ENCODE data around the gene UTS2B. TPM values are rescaled to one million over a fixed set of nuclear protein-coding genes. Genes with fewer than 3 reads are reported as not detected.

The UTS2B gene
- total RNA-seq, 2 donors from 2014 or later = 0.81 TPM; not detected in 1

DNA sequence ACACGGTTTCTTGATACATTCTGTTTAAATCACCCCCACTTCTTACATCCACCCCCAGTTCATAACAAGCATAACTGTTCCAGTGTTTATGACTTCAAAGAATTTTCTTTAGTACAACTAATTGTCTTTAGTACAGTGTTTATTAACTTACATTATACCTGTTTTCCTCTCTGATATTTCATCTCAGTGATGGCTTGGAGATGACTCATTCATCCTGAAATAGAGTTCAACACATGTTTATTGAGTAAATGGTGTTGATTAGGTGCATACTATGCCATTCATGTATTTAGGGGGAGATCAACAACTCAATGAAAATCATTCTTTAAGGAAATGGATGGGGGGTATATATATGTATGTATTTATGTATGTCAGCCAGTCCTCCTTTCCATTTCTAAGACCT is 21.7 kb upstream of the UTS2B start:
- ATAC-seq (ENCODE audit: insufficient number of reproducible peaks, low FRiP score, low read depth) = no peak
- no peaks in the 10 kb centered on the region for H3K27me3 ChIP-seq (replicated peaks; ENCODE audit: insufficient read depth)
- DNase-seq (ENCODE audit: low spot score) = no peak
- H3K9me3 ChIP-seq = no peaks in the 10 kb centered on the region
- TF ChIP-seq, protein P1, sequence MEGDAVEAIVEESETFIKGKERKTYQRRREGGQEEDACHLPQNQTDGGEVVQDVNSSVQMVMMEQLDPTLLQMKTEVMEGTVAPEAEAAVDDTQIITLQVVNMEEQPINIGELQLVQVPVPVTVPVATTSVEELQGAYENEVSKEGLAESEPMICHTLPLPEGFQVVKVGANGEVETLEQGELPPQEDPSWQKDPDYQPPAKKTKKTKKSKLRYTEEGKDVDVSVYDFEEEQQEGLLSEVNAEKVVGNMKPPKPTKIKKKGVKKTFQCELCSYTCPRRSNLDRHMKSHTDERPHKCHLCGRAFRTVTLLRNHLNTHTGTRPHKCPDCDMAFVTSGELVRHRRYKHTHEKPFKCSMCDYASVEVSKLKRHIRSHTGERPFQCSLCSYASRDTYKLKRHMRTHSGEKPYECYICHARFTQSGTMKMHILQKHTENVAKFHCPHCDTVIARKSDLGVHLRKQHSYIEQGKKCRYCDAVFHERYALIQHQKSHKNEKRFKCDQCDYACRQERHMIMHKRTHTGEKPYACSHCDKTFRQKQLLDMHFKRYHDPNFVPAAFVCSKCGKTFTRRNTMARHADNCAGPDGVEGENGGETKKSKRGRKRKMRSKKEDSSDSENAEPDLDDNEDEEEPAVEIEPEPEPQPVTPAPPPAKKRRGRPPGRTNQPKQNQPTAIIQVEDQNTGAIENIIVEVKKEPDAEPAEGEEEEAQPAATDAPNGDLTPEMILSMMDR (IDR thresholded peaks at IDR 0.05) = no peak
- peaks cover 58 to 65% of the 10 kb centered on the region in 2 donors for H3K4me1 ChIP-seq (ENCODE audit: control insufficient read depth in 1 of 2, low read depth in 2 of 2)
- no peaks in the 10 kb centered on the region for H3K36me3 ChIP-seq
- no peak overlapping the region for H3K4me3 ChIP-seq
- H3K27ac ChIP-seq = peak overlapping the region in 1 of 2 donors; percentile 57

DNA sequence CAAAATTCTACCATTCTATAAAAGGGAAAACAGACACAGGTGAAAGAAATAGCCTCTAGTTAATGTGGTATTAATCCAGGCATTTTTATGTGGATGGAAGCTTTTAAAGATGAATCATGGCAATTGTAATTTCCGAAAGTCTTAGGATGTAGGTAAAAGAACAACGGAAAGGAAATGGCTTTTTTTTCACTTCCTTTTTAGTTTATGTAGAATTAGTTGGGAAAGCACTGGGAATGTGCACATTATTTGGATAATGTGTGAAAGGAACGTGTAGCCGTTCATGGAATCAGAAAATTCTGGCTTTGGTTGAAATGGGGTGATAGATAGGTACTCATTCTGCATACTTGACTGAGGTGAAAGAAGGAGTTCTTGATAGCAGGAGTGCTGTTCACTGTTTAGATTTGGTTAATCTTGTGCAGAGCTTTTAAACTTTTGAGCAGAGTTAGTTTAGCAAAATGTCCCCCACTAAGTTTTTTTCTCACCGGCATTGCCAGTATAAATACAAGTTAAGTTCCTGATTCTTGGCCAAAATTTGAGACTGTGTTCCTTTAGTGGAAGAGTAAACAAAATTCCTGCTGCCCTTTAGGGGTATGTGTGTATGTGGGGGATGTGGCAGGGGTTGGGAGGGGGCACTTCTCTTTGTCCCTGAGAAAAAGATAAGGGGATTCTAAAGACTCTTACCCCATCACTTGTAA is 20.2 kb upstream of the UTS2B start:
- H3K4me1 ChIP-seq (ENCODE audit: control insufficient read depth in 1 of 2, low read depth in 2 of 2) = peaks cover 45 to 59% of the 10 kb centered on the region in 2 donors
- H3K27me3 ChIP-seq (replicated peaks; ENCODE audit: insufficient read depth) = no peaks in the 10 kb centered on the region
- peak overlapping the region; percentile 57 to 67 for H3K27ac ChIP-seq
- peak overlapping the region; percentile 41 for H3K4me3 ChIP-seq
- TF ChIP-seq, protein P1 (IDR thresholded peaks at IDR 0.05) = no peak
- DNase-seq (ENCODE audit: low spot score) = no peak
- no peaks in the 10 kb centered on the region for H3K36me3 ChIP-seq
- ATAC-seq (ENCODE audit: insufficient number of reproducible peaks, low FRiP score, low read depth) = no peak
- H3K9me3 ChIP-seq = no peaks in the 10 kb centered on the region

DNA sequence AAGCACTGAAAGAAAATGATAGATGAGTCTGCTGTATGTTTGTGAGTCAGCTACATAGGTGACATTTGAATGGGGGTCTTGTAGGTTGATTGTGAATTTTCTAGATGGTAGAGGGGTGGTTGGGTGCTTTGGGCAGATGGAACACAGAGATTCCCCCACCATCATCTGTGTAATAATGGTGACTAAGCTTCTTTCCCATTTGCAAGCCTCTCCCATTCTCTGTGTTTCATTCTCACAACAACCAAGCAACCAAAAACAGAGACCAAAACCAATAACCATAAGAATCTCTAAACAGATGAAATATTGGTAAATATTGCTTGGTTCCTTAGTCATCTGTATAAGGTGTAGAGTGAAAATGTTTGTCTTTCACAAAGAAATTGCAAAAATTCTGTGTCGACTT is 17.8 kb upstream of the UTS2B start:
- Histone ChIP-seq H3K4me3 (no peak overlapping the region), H3K4me1 (ENCODE audit: control insufficient read depth in 1 of 2, low read depth in 2 of 2) (peaks cover 55 to 58% of the 10 kb centered on the region in 2 donors), H3K27me3 (replicated peaks; ENCODE audit: insufficient read depth) (no peaks in the 10 kb centered on the region), H3K36me3 (no peaks in the 10 kb centered on the region), H3K9me3 (no peaks in the 10 kb centered on the region), H3K27ac (no peak overlapping the region)
- DNase-seq (ENCODE audit: low spot score) (no peak), ATAC-seq (ENCODE audit: insufficient number of reproducible peaks, low FRiP score, low read depth) (no peak)
- TF ChIP-seq, protein P1 (IDR thresholded peaks at IDR 0.05) = no peak

DNA sequence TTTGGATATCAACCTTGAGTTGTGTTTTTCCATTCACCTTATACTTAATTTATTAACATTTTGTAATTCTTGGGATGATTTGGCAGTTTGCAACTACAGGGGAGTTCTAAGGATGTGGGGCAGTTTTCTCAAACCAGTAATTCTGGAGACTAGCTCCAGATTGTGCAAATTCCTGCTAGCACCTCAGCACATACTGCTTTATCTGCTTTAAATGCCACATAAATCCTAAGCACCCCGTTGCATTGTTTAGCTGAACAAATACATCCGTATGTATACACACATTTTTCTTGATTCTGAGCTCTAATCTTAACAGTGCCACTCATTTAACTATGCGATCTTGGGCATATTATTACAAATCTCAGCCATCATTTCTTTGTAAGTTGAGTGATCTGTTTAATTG is 16.9 kb upstream of the UTS2B start:
- Histone ChIP-seq H3K4me3 (no peak overlapping the region), H3K27me3 (replicated peaks; ENCODE audit: insufficient read depth) (no peaks in the 10 kb centered on the region), H3K4me1 (ENCODE audit: control insufficient read depth in 1 of 2, low read depth in 2 of 2) (peaks cover 55 to 57% of the 10 kb centered on the region in 2 donors), H3K27ac (no peak overlapping the region), H3K36me3 (no peaks in the 10 kb centered on the region), H3K9me3 (no peaks in the 10 kb centered on the region)
- TF ChIP-seq, protein P1 (IDR thresholded peaks at IDR 0.05) = no peak
- ATAC-seq (ENCODE audit: insufficient number of reproducible peaks, low FRiP score, low read depth) (no peak), DNase-seq (ENCODE audit: low spot score) (no peak)

DNA sequence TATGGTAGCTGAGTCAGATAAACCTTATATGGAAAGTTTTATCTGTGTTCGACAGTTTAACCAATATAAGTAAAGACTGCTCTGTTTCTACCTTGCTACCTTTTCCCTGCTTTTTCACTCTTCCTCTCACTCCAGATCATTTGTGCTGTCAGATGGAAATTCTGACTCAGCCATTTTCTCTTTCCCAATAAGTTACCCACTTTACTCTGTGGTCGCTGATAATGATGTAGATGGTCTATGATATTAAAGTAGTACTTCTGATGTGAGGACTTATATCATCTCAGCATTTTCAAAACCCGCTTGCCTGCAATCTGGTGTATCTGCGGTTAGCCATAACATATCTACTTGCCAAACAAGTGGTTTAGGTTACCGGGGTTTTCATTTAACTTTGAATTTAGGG is 15.0 kb upstream of the UTS2B start:
- Histone ChIP-seq H3K27ac (no peak overlapping the region), H3K4me1 (ENCODE audit: control insufficient read depth in 1 of 2, low read depth in 2 of 2) (peaks cover 48 to 53% of the 10 kb centered on the region in 2 donors), H3K27me3 (replicated peaks; ENCODE audit: insufficient read depth) (no peaks in the 10 kb centered on the region), H3K4me3 (no peak overlapping the region), H3K36me3 (no peaks in the 10 kb centered on the region), H3K9me3 (no peaks in the 10 kb centered on the region)
- TF ChIP-seq, protein P1 (IDR thresholded peaks at IDR 0.05) = no peak
- ATAC-seq (ENCODE audit: insufficient number of reproducible peaks, low FRiP score, low read depth) (no peak), DNase-seq (ENCODE audit: low spot score) (no peak)
